Heart left ventricle (tissue), 16 donors: Measurements from ENCODE around the gene HELZ2. TPM values are rescaled to one million over a fixed set of nuclear protein-coding genes. Genes with fewer than 3 reads are reported as not detected.
A peak's percentile ranks its signal among the peaks of the same experiment; 100 is the strongest.

Experiments used
- ATAC-seq, 4 donors: fragments of 200-7000 bp; cut with Tn5 transposase; one replicate each; pipeline ENCODE4 v1.9.1; 2020 to 2022; ENCODE audit warnings: moderate library complexity in 4 of 4, mild to moderate bottlenecking in 3 of 4, moderate number of reproducible peaks in 1 of 4
- DNase-seq, 5 donors: peaks; one replicate each; pipeline ENCODE4 v3.0.0-alpha.2; 2020
- H3K27ac ChIP-seq, 12 donors: fragments of 200-600 bp; sonication (generic) in 4 of 12; one replicate each; pipeline versions ENCODE4 v1.5.0 to v1.8.0; 2016 to 2022; ENCODE audit warnings: mild to moderate bottlenecking in 2 of 12
- H3K27me3 ChIP-seq, 9 donors: fragments of 200-600 bp; sonication (generic) in 2 of 9; one replicate each; pipeline versions ENCODE4 v1.5.1 to v1.8.0; 2016 to 2022; ENCODE audit warnings: mild to moderate bottlenecking in 3 of 9
- H3K36me3 ChIP-seq, 9 donors: fragments of 200-600 bp; sonication (generic) in 2 of 9; one replicate each; pipeline versions ENCODE4 v1.5.0 to v1.8.0; 2018 to 2022; ENCODE audit warnings: mild to moderate bottlenecking in 2 of 9
- H3K4me1 ChIP-seq, 12 donors: fragments of 200-600 bp; sonication (generic) in 4 of 12; one replicate each; pipeline versions ENCODE4 v1.5.0 to v1.8.0; 2016 to 2022; ENCODE audit warnings: mild to moderate bottlenecking in 3 of 12
- H3K4me3 ChIP-seq, 12 donors: fragments of 200-600 bp; sonication (generic) in 4 of 12; one replicate each; pipeline versions ENCODE4 v1.5.0 to v1.8.0; 2017 to 2022; ENCODE audit warnings: mild to moderate bottlenecking in 9 of 12, moderate library complexity in 4 of 12
- H3K9me3 ChIP-seq, 12 donors: fragments of 200-600 bp; sonication (generic) in 4 of 12; one replicate each; pipeline versions ENCODE4 v1.5.0 to v1.8.0; 2016 to 2022; ENCODE audit warnings: mild to moderate bottlenecking in 1 of 12
- POLR2A ChIP-seq, 2 donors: fragments of 450-650 bp; IDR thresholded peaks; one replicate each; pipeline ENCODE4 v1.6.1; 2017; ENCODE audit warnings: antibody characterized with exemption in 2 of 2, mild to moderate bottlenecking in 2 of 2, moderate library complexity in 2 of 2
- WGBS, 4 donors: extraction: QIAGEN DNeasy Blood & Tissue Kit in 2 of 4; methylation state at CpG; one replicate each; pipeline versions ENCODE4 v1.1.5 to v1.1.7; 2013 to 2018; 5-methylcytosine and 5-hydroxymethylcytosine counted together
- intact Hi-C, 10 donors: fragments of 100-400 bp; cut with DNase I; formaldehyde crosslinking; loops; one replicate each; pipeline versions ENCODE4 v1.11.1 to v1.14.2; 2022
- polyA plus RNA-seq, 2 donors: library from polyadenylated mRNA; stranded (reverse); fragments of 200-250 nt; gene quantifications; one replicate each; pipeline ENCODE4 v1.2.3, GENCODE V29; 2013
- total RNA-seq, 9 donors: library from RNA; depleted of rRNA in 2 of 9; stranded (reverse); fragments of >200 nt in 2 of 9; fragmentation: NEBNext Ultra II Directional in 3 of 9; extraction: Animal tissue kit (Norgen Biotek cat#: 25700) in 3 of 9; gene quantifications; one replicate each; pipeline versions ENCODE4 v1.1.0 to v1.2.4, GENCODE V29; 2016 to 2023
- TF ChIP-seq, protein P1 (sequence below), 12 donors: fragments of 200-600 bp; sonication (generic) in 4 of 12; IDR thresholded peaks; one replicate each; pipeline versions ENCODE4 v1.5.0 to v1.8.0; 2018 to 2022; ENCODE audit warnings: antibody characterized with exemption in 12 of 12, mild to moderate bottlenecking in 5 of 12
- donor health status: ischemic (EF 13 %, LVEDD 7.1; RV severe dilation, severe dysfunction).
- donor health status: healthy with polysubstance abuse.
- donor health status: DM: no; HTN: yes; CAD: no.
- donor health status: DM: no; HTN: no; CAD: no.
- donor health status: ischemic (EF 25% LVEDD 6.9; RV normal size, moderate dysfunction).
- donor health status: ischemic (EF 25% LVEDD 5.7; RV mildly dilated, moderate dysfunction).
- donor health status: healthy.
- donor health status: DM: yes; HTN: yes; CAD: no.
- donor health status: ischemic (EF 35%, LVEDD 5.7; RV mildly dilated, moderate dysfunction).
- donor health status: nonischemic (EF 11% LVEDD 7.7; RV severe dilation, severe dysfunction).
- donor health status: DM: yes; HTN: yes; CAD: no.
- donor health status: PGD.
- donor health status: ischemic (EF 29% LVEDD 5.4; RV normal size, mild dysfunction).
- donor health status: nonischemic (EF 23%, LVEDD 6.1; RV moderate dilation, normal function).

Gene HELZ2
- total and polyA plus RNA-seq, 11 donors: 7.2 to 34.6 (median 20.2) TPM

- Histone ChIP-seq H3K4me1 (peaks cover 0 to 21% (median 8%) of the 10 kb centered on the region in 12 donors), H3K4me3 (peak overlapping the region in 9 of 12 donors; percentile 55 to 68 (median 61)), H3K36me3 (peaks cover 0 to 14% (median 12%) of the 10 kb centered on the region in 9 donors), H3K9me3 (no peaks in the 10 kb centered on the region), H3K27ac (peak overlapping the region in 1 of 12 donors; percentile 57), H3K27me3 (peaks cover 0 to 9% (median 0%) of the 10 kb centered on the region in 9 donors)
- intact Hi-C loops: no loop called here
- WGBS, 4 donors: 68 to 74% (median 71%) methylated on average over 19 to 38 of the region's 38 CpGs
- ATAC-seq: no peak
- TF ChIP-seq, protein P1, sequence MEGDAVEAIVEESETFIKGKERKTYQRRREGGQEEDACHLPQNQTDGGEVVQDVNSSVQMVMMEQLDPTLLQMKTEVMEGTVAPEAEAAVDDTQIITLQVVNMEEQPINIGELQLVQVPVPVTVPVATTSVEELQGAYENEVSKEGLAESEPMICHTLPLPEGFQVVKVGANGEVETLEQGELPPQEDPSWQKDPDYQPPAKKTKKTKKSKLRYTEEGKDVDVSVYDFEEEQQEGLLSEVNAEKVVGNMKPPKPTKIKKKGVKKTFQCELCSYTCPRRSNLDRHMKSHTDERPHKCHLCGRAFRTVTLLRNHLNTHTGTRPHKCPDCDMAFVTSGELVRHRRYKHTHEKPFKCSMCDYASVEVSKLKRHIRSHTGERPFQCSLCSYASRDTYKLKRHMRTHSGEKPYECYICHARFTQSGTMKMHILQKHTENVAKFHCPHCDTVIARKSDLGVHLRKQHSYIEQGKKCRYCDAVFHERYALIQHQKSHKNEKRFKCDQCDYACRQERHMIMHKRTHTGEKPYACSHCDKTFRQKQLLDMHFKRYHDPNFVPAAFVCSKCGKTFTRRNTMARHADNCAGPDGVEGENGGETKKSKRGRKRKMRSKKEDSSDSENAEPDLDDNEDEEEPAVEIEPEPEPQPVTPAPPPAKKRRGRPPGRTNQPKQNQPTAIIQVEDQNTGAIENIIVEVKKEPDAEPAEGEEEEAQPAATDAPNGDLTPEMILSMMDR (IDR thresholded peaks at IDR 0.05): no peak
- TF ChIP-seq POLR2A (IDR thresholded peaks at IDR 0.05): no peak
- no peak for DNase-seq
Observed at GRCh38 chr20:63554361-63555278, 19.4 kb downstream of the HELZ2 start.

DNA sequence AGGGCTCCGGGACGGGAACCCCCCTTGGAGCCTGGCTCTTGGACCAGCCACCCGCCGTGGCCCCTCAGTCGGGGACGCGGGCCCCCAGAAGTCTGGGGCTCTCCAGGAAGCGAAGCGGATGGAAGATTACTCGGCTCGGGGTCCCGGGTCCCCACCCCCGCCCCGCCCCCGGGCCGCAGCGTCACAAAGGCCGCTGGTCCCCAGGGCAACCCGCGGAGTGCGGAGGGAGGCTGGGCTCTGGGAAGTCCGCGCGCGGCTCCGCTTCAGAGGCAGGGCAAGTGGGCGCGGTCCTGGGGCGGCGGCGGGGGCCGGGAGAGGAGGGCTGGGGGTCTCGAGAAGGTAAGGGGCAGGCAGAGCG, 20.1 kb downstream of the HELZ2 start, which contains the start of gene FNDC11:
Gene FNDC11 (plus strand): TSS at position 227 of the 358 bp plus-strand sequence. CDS start 1,505 bp downstream, outside the sequence.
- peak in 3 of 4 donors; percentile 20 to 56 (median 49) for ATAC-seq

GRCh38 chr20:63553251-63553932, 20.6 kb downstream of the HELZ2 start:
- Histone ChIP-seq H3K27me3 (peaks cover 0 to 12% (median 3%) of the 10 kb centered on the region in 9 donors), H3K9me3 (no peaks in the 10 kb centered on the region), H3K36me3 (peaks cover 0 to 5% (median 3%) of the 10 kb centered on the region in 9 donors), H3K4me3 (peak overlapping the region; percentile 32 to 68 (median 60)), H3K27ac (peak overlapping the region in 5 of 12 donors; percentile 1 to 65 (median 49)), H3K4me1 (peaks cover 0 to 21% (median 8%) of the 10 kb centered on the region in 12 donors)
- ATAC-seq (peak; percentile 72 to 82 (median 80)), DNase-seq (peak; percentile 78 to 92 (median 84))
- intact Hi-C loops: no loop called here
- TF ChIP-seq, protein P1 (IDR thresholded peaks at IDR 0.05): no peak
- TF ChIP-seq POLR2A (IDR thresholded peaks at IDR 0.05): peak in 1 of 2 donors; percentile 30
- WGBS, 4 donors: 3 to 8% (median 4%) methylated on average over 22 to 37 of the region's 37 CpGs

More for the DNA sequence above, 20.1 kb downstream of the HELZ2 start, which contains the start of gene FNDC11:
- Histone ChIP-seq H3K9me3 (no peaks in the 10 kb centered on the region), H3K27ac (peak within 1 kb of the TSS in 5 of 12 donors; percentile 1 to 65 (median 49)), H3K4me1 (peaks cover 0 to 21% (median 8%) of the 10 kb centered on the region in 12 donors), H3K36me3 (peaks cover 0 to 11% (median 8%) of the 10 kb centered on the region in 9 donors), H3K27me3 (peaks cover 0 to 9% (median under 1%) of the 10 kb centered on the region in 9 donors), H3K4me3 (peak within 1 kb of the TSS; percentile 32 to 68 (median 60))
- WGBS, 4 donors: 3 to 5% (median 4%) methylated on average over 16 to 34 of the region's 34 CpGs
- TF ChIP-seq, protein P1 (IDR thresholded peaks at IDR 0.05): no peak
- TF ChIP-seq POLR2A (IDR thresholded peaks at IDR 0.05): no peak
- DNase-seq: peak in 3 of 5 donors; percentile 50 to 64 (median 58)
- intact Hi-C loops: no loop called here
